CD4-positive, alpha-beta T cell (primary cell): ENCODE data around the gene NOP56. TPM values are rescaled to one million over a fixed set of nuclear protein-coding genes. Genes with fewer than 3 reads are reported as not detected.

Source experiments
- ATAC-seq: fragments of 200-7000 bp; cut with Tn5 transposase; one replicate; pipeline ENCODE4 v1.10.0; 2022; ENCODE audit warnings: mild to moderate bottlenecking; ENCODE audit not compliant: poor library complexity
- CTCF ChIA-PET: fragments of 350-600 bp; sonication (Branson Sonifier 250); formaldehyde crosslinking; loops from one replicate; lab custom pipeline; 2021; ENCODE audit warnings: antibody characterized with exemption, inconsistent platforms; lab: Charles Lee
- POLR2A ChIA-PET: fragments of 350-600 bp; sonication (Branson Sonifier 250); formaldehyde crosslinking; loops from one replicate; lab custom pipeline; 2021; ENCODE audit warnings: antibody characterized with exemption, inconsistent platforms; lab: Charles Lee
- DNase-seq, 14 experiments: peaks; one replicate each; pipeline ENCODE4 v3.0.0-alpha.2; 2013 to 2020; ENCODE audit warnings: mixed read lengths in 2 of 14
- H3K27ac ChIP-seq, 2 donors: one replicate each; pipeline versions ENCODE4 v1.5.1 to v1.7.0; 2013; ENCODE audit warnings: low read length in 2 of 2, low read depth in 1 of 2, mild to moderate bottlenecking in 1 of 2
- H3K27me3 ChIP-seq, 2 experiments: 1 replicate in 1 of 2; 2 replicates in 1 of 2; pipeline versions ENCODE4 v1.6.1 to v1.7.0; 2013; ENCODE audit warnings: low read length in 2 of 2, control low read depth in 1 of 2, mild to moderate bottlenecking in 1 of 2, moderate library complexity in 1 of 2; ENCODE audit not compliant: insufficient read depth in 2 of 2, control insufficient read depth in 1 of 2
- H3K36me3 ChIP-seq: one replicate; pipeline ENCODE4 v1.6.1; 2013; ENCODE audit warnings: low read length, control low read depth; ENCODE audit not compliant: insufficient read depth
- H3K4me1 ChIP-seq: one replicate; pipeline ENCODE4 v1.6.1; 2013; ENCODE audit warnings: low read length, control low read depth; ENCODE audit not compliant: insufficient read depth
- H3K4me3 ChIP-seq: one replicate; pipeline ENCODE4 v1.5.1; 2013; ENCODE audit warnings: mild to moderate bottlenecking, low read length, moderate library complexity
- H3K9me3 ChIP-seq, 2 experiments: 1 replicate in 1 of 2; 2 replicates in 1 of 2; pipeline versions ENCODE4 v1.6.1 to v1.7.0; 2013; ENCODE audit warnings: low read length in 2 of 2, mild to moderate bottlenecking in 2 of 2, control low read depth in 1 of 2, moderate library complexity in 1 of 2; ENCODE audit not compliant: control insufficient read depth in 1 of 2, insufficient read depth in 1 of 2
- H3K27ac Mint-ChIP-seq: one replicate; pipeline ENCODE4 v1.8.0; 2020; ENCODE audit warnings: mixed read lengths
- H3K27me3 Mint-ChIP-seq: one replicate; pipeline ENCODE4 v1.8.0; 2021; ENCODE audit warnings: mixed read lengths
- H3K36me3 Mint-ChIP-seq: one replicate; pipeline ENCODE4 v1.8.0; 2021; ENCODE audit warnings: low read depth, mixed read lengths
- H3K4me1 Mint-ChIP-seq: one replicate; pipeline ENCODE4 v1.8.0; 2021; ENCODE audit warnings: low read depth, mixed read lengths
- H3K4me3 Mint-ChIP-seq: one replicate; pipeline ENCODE4 v1.8.0; 2020; ENCODE audit warnings: mild to moderate bottlenecking, mixed read lengths
- H3K9me3 Mint-ChIP-seq: one replicate; pipeline ENCODE4 v1.8.0; 2020; ENCODE audit warnings: mixed read lengths
- intact Hi-C, 2 experiments: fragments of 100-400 bp; cut with DNase I in 1 of 2; cut with micrococcal nuclease in 1 of 2; formaldehyde crosslinking; loops; one replicate each; pipeline versions ENCODE4 v1.15.1 to v1.9.0; 2023 to 2025; cut with DNase I, micrococcal nuclease
- total RNA-seq, 174 experiments: library from RNA in 2 of 174; stranded (reverse) in 2 of 174; gene quantifications; one replicate each; pipeline ENCODE4 v1.2.3 and lab custom pipeline; 2021 to 2026
- TF ChIP-seq, protein P1 (sequence below): fragments of 200-600 bp; IDR thresholded peaks from one replicate; pipeline ENCODE4 v1.8.0; 2022; ENCODE audit warnings: antibody characterized with exemption, mild to moderate bottlenecking

The NOP56 gene
- total RNA-seq, 2 experiments from 2014 or later = 261 to 262 TPM

DNA sequence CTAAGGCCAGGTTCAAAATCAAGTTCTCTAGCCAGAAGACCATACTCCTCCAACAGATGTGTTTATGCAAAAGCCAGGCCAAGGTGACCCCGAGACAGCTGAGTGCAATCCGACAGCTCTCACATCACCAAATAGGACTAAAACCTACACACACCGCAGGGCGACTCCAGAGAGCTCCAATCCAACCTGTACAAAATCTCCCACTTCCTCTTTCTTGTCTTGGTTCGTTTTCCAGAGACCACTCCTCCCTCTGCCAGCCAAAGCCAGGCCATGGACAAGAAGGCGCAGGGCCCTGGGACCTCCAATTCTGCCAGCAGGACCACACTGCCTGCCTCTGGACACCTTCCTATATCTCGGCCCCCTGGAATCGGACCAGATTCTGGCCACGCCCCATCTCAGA, 11.5 kb upstream of the NOP56 start:
- no peaks in the 10 kb centered on the region for H3K9me3 ChIP-seq
- TF ChIP-seq, protein P1, sequence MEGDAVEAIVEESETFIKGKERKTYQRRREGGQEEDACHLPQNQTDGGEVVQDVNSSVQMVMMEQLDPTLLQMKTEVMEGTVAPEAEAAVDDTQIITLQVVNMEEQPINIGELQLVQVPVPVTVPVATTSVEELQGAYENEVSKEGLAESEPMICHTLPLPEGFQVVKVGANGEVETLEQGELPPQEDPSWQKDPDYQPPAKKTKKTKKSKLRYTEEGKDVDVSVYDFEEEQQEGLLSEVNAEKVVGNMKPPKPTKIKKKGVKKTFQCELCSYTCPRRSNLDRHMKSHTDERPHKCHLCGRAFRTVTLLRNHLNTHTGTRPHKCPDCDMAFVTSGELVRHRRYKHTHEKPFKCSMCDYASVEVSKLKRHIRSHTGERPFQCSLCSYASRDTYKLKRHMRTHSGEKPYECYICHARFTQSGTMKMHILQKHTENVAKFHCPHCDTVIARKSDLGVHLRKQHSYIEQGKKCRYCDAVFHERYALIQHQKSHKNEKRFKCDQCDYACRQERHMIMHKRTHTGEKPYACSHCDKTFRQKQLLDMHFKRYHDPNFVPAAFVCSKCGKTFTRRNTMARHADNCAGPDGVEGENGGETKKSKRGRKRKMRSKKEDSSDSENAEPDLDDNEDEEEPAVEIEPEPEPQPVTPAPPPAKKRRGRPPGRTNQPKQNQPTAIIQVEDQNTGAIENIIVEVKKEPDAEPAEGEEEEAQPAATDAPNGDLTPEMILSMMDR = no peak
- intact Hi-C loops = no loop called here
- no peak overlapping the region for H3K4me3 ChIP-seq
- DNase-seq = no peak
- H3K27ac Mint-ChIP-seq = no peak overlapping the region
- ChIA-PET POLR2A (interaction anchor here (1.9 kb wide), 1 partner anchor 11 kb away, joined by 6 read pairs; the partner anchor contains the start of gene NOP56), CTCF (no interaction called here)
- H3K9me3 Mint-ChIP-seq = no peaks in the 10 kb centered on the region
- H3K4me1 ChIP-seq = peaks cover 12% of the 10 kb centered on the region
- no peaks in the 10 kb centered on the region for H3K36me3 ChIP-seq
- H3K27ac ChIP-seq = no peak overlapping the region
- H3K27me3 Mint-ChIP-seq = no peaks in the 10 kb centered on the region
- no peaks in the 10 kb centered on the region for H3K36me3 Mint-ChIP-seq
- H3K4me3 Mint-ChIP-seq = no peak overlapping the region
- H3K27me3 ChIP-seq = no peaks in the 10 kb centered on the region
- H3K4me1 Mint-ChIP-seq = peaks cover 5% of the 10 kb centered on the region
- ATAC-seq = no peak

DNA sequence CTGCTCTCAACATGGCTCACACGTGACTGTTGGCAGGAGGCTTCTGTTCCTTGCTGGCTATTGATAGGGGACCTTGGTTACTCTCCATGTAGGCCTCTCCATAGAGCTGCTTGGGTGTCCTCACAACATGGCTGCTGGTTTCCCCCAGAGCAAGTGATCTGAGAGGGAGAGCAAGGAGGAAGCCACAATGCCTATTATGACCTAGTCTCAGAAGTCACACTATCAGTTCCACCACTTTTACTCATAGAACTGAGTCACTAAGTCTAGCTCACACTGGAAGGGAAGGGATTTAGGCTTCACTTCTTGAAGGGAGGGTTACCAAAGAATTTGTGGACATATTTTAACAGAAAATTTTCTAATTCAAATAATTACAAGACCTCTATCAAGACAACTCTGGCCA, 8.7 kb upstream of the NOP56 start:
- Mint-ChIP-seq H3K36me3 (no peaks in the 10 kb centered on the region), H3K9me3 (no peaks in the 10 kb centered on the region), H3K4me3 (no peak overlapping the region), H3K4me1 (peaks cover 16% of the 10 kb centered on the region), H3K27ac (no peak overlapping the region), H3K27me3 (no peaks in the 10 kb centered on the region)
- intact Hi-C loops = no loop called here
- Histone ChIP-seq H3K4me3 (no peak overlapping the region), H3K36me3 (no peaks in the 10 kb centered on the region), H3K4me1 (no peaks in the 10 kb centered on the region), H3K27me3 (no peaks in the 10 kb centered on the region), H3K27ac (no peak overlapping the region), H3K9me3 (no peaks in the 10 kb centered on the region)
- POLR2A ChIA-PET = interaction anchor here (1.4 kb wide), 1 partner anchor 8 kb away, joined by 6 read pairs; the partner anchor contains the start of gene NOP56
- DNase-seq (no peak), ATAC-seq (no peak)
- TF ChIP-seq, protein P1 = no peak
- CTCF ChIA-PET = interaction anchor here (1.6 kb wide), 1 partner anchor 122 kb away, joined by 4 read pairs; no protein-coding TSS in a partner anchor

DNA sequence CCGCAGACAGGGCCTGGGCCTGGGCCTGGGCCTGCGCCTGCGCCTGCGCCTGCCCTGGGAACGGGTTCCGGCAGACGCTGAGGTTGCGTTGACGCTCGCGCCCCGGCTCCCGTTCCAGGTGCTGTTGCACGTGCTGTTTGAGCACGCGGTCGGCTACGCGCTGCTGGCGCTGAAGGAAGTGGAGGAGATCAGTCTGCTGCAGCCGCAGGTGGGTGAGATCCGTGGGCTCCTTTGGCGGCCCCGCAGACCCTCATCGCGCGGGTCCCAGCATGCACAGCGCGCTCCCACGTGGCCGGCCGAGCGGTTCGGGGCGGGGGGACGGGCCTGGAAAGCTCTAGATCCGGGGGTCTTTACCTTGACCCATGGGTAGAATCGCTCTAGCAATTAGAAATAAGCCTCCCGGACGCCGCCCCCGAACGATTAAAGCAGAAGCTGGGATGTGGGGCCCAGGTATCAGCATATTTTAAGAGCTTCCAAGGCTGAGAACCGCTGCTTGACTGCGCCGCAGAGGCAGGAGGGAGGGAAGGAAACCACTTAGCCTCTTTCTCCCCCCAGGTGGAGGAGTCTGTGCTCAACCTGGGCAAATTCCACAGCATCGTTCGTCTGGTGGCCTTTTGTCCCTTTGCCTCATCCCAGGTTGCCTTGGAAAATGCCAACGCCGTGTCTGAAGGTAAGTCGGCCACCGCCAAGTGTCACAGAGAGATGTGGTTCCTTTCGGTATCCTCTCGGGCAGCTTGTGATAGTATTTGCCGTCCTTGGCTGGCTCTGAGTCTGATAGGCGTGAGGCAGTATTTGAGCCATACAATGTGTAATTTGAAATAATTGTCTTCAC, 508 bp downstream of the NOP56 start:
- Mint-ChIP-seq H3K27me3 (no peaks in the 10 kb centered on the region), H3K4me3 (peak overlapping the region; percentile 95)

More for the DNA sequence above, 508 bp downstream of the NOP56 start:
- Mint-ChIP-seq H3K9me3 (no peaks in the 10 kb centered on the region), H3K36me3 (peaks cover 60% of the 10 kb centered on the region), H3K27ac (peak overlapping the region; percentile 82), H3K4me1 (peaks cover 53% of the 10 kb centered on the region)
- Histone ChIP-seq H3K4me3 (peak overlapping the region; percentile 81), H3K27ac (peak overlapping the region; percentile 14 to 83), H3K4me1 (peaks cover 48% of the 10 kb centered on the region), H3K27me3 (no peaks in the 10 kb centered on the region), H3K36me3 (peaks cover 43% of the 10 kb centered on the region), H3K9me3 (no peaks in the 10 kb centered on the region)
- TF ChIP-seq, protein P1 = no peak
- peak in 5 of 14 experiments; percentile 5 to 75 (median 28) for DNase-seq
- ATAC-seq = peak; percentile 58
- CTCF ChIA-PET = interaction anchor here (1.8 to 2.6 kb wide), 3 partner anchors 11 to 128 kb away, joined by 4 to 8 read pairs (median 8); partner anchors contain the start of gene IDH3B
- intact Hi-C loops = loop anchor here (1.0 to 5.0 kb wide), 4 partner anchors 11 to 754 kb away; partner anchors contain the start of genes IDH3B (in 2 of the 2), DNAAF9 (in 1 of the 2) and SNRPB (in 1 of the 2)
- POLR2A ChIA-PET = interaction anchor here (0.6 to 6.2 kb wide), 16 partner anchors 9 to 1820 kb away, joined by 3 to 124 read pairs (median 10); partner anchors contain the start of genes FAM110A, IDH3B, PCED1A and PTPRA
